Glomerular endothelial cell (primary cell): Measurements from ENCODE around the gene ZNF2. TPM values are rescaled to one million over a fixed set of nuclear protein-coding genes. Genes with fewer than 3 reads are reported as not detected.
"Not testable (repeated sequence)": the region's sequence is repeated elsewhere in the genome, so short reads cannot be mapped to it uniquely, and the experiment has no call there.

Source experiments
- DNase-seq: peaks from one replicate; pipeline ENCODE4 v3.0.0-alpha.2; 2011; ENCODE audit warnings: low read depth, low spot score; ENCODE audit errors: extremely low read depth
- total RNA-seq: library from RNA; depleted of rRNA; stranded (reverse); fragments of >200 nt; gene quantifications from 2 replicates; pipeline ENCODE4 v1.2.3, GENCODE V29; 2015

The ZNF2 gene
- total RNA-seq: 4.5 and 7.7 TPM in 2 replicates

DNA sequence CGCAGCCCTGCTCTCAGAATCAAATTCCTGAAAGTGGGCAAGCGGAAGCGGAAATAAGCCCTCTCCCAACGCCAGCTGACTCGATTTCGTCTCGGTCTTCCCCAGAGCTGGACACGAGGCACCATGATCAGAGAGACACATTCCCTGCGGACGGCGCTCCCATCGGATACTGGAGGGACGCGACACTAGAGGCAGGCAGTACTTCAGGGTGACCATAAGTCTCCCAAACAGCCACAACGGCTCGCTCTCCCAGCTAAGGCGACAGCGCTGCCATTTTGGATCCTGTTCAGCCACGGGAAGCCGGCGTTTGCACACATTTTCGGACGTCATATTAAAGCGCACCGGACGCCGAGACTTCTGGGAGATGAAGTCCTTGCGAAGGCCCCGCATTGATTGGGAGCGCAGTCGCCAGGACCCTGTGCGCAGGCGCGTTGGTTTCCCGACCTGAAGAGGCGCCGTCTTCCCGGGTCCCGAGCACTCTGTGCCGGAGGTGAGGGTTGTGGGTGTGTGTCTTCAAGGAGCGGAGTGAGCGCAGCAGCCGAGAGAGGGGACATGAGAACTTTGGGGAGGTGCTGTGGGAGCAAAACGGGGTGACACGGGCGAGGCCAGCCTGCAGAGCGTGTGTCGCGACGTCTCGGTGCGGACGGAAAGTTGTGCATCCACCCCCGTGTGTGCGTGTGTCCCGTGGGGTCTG is at the start of gene ZNF2:
Gene ZNF2, plus strand, starts transcription at position 439 of the 694 bp plus-strand sequence. CDS start 10,418 bp downstream, outside the sequence.
- peak; percentile 93 for DNase-seq

DNA sequence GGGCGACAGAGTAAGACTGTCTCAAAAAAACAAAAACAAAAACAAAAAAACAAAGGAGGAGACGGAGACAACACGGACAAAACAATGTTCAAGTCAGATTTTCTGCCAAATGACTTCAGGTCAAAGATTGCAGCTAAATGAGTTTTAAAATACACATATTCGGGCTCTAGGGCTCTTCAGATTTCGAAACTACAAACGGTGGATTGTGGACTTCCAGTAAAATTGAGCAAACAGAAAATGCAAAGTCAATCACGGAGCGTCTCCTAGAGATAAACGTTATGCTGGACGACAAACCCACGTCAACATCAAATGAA is 44.6 kb upstream of the ZNF2 start:
- no peak for DNase-seq

DNA sequence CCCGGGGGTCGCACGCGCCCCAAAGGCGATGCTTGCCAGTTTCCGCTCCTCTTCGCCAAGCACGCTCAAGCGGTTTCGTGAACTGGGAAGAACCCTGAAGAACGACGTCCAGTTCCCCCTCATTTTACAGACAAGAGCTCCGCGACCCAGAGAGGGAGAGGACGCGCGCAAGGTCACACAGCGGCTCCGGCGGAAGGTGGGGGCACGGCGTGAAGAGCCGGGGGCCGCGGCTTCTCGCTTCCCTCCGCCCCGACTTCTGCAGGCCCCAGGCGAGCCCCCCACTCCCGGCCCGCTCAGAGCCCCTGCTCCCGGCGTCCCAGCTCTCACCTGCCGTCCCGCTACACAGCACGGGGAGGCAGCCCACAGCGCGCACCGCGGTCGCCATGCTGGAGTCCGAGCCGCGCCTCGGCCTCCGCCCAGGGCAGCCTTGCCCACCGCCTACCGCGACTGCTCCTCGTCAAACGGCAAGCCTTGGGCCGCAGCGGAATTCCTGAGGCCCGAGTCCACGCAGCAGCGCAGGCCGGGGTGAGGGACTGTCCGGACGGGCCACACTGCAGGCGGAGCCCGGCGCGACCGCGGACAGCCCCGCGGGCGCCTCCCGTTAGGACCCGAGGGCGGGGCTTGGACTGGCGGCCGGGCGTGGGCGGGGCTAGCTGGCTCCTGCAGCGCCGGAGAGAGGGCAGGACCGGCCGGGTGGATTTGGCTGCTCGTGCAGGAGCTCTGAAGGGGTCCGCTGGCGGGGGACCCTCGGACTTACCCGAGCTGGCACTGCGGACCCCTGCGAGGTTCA is 44.0 kb upstream of the ZNF2 start, which contains the start of gene MRPS5:
Gene MRPS5, minus strand, starts transcription at position 402 of the 790 bp plus-strand sequence. Its CDS starts 17 bp downstream, at position 385.
- DNase-seq: no peak

DNA sequence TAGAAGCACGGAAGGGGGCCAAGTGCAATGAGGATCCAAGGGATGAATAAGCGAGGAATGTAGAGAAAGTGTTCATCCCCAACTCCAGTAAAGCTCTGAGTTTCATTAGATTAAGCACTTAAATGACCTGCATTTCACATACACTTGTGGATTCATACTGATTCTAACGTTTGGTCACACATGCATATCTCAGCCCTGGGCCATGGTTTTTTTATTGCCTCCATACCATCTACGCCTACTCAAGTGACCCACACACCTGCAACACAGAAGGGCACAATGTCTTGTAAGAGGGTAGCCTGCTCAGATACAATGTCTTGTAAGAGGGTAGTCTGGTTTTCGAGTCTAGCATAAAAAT is 43.4 kb upstream of the ZNF2 start:
- no peak for DNase-seq

DNA sequence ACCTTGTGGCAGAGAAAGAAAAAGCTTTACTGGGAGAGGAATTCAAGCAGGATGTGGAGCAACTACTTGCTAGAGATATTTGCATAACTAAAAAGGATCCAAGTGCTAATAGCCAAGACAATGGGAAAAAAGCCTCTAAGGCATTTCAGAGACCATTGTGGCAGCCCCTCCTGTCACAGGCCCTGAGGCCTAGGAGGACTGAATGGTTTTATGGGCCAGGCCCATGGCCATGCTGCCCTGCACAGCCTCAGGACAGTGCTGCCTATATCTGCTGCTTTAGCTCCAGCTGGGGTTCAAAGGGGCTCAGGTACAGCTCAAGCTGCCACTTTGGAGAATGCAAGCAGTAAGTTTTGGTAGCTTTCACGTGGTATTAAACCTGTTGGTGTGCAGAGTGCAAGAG is 26.9 kb upstream of the ZNF2 start:
- no peak for DNase-seq

DNA sequence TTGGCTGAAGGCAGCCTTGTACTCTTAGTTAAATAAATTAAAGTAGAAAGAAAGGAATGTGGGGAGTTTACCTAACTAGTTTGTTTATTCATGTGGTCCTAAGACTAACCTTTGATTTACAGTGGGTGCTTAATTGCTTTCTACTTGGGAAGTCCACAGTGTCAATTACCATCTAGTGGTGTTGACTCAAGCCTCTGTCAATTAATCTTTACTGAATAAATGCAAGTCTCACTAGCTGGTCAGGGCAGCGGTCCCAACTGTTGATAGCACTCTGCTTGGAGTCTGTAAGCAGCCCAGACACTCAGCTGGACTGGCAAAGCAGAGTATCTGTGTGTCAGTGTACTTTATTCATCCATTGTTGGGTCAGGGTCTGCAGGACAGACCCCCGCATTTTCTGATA is 21.8 kb upstream of the ZNF2 start:
- DNase-seq: no peak

DNA sequence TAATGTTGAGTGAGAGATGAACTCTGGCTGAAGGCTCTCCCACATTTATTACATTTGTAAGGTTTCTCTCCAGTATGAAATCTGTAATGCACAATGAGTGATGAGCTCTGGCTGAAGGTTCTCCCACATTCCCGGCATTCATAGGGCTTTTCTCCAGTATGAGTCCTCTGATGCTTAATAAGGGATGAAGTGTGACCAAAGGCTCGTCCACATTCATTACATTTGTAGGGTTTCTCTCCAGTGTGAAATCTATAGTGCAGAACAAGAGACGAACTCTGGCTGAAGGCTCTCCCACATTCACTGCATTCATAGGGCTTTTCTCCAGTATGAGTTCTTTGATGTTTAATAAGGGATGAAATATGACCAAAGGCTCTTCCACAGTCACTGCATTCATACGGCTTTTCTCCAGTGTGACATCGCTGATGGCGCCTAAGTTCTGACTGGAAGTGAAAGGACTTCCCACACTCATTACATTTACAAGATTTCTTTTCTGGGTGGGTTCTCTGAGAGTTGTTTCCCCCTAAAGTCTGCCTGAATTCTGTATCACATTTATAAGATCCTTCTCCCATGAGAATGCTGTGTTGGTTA is 16.1 kb upstream of the ZNF2 start:
- no peak for DNase-seq

DNA sequence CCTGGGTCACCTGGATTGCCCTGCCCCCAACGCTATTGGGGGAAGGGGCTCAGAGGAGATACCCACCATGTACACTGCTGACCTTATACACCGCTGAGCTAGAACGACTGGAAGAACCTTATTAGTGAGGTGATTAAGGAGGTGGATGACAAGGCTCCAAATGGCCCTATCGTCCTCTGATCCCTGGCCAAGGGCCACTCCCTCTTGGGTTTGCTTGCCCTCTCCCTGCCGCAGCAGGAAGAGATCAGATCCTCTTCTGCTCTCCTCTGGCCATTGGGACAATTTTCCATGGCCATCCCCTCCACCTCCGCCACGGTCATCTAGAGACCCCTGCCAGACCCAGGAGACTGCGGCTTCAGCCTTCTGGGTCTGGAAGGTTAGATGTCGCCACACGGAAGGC is 7.2 kb upstream of the ZNF2 start:
- no peak for DNase-seq

DNA sequence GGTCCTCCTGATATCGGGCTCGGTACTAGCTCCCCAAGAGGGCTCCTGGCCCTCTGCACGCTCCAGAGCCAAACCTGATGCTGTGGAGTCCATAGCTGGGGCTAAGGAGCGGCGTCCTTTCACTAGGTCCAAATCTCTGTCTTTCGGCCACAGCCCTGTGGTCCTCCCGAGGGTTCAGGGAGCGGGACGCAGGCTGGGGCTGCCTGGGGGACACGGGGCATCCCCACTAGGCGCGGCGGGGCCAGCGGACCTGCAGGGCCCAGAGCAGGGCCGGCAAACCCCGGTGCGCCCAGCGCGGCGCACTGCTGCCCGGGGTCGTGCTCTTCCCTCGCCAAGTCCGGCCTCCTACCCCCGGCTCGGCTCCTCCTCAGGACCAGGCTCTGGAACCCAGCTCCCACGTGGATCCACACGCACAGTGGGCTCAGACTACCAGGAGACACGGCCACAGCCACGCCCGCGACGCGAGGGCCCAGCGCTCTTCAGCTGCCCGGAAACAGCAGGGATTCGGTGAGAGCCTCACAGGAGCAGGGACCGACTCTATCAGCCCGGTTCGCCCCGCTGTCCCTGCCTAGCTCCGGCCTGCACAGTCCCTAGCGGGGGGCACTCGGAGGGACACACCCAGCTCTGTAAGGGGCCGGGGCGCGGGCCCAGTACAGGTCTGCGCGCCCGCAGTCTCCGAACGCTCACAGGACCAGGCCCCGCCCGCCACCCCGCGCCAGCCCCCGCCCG is 6.6 kb upstream of the ZNF2 start:
- no peak for DNase-seq

DNA sequence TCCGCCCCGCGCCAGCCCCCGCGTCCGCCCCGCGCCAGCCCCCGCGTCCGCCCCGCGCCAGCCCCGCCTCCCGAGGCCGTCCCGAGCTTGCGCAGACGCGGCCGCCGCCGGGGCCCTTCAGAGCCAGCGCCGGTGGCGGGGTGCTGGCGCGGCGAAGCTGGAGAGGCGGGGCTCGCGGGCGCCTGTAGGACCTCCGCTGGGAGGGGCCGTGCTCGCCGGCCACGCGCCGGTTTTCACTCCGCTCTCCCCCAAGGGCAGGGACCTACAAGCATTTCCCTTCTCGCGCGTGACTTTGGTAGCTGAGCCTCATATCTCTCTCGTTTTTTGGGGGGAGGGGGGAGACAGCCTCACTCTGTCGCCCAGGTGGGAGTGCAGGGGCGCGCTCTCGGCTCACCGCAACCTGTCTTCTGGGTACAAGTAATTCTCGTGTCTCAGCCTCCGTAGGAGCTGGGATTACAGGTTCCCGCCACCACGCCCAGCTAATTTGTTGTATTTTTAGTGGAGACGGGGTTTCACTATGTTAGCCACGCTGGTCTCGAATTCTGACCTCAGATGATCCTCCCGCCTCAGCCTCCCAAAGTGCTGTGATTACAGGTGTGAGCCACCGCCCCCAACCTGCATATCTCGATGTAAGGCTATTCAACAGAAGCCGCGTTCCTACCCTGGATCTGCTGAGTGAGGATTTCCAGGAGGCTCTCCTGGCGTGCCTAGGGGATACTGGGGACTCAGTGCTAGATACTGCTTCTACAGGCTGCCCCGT is 5.7 kb upstream of the ZNF2 start, which contains the start of gene ZNF514:
Gene ZNF514, minus strand, starts transcription at position 159 of the 760 bp plus-strand sequence. CDS start 6,595 bp downstream, outside the sequence.
- DNase-seq: no peak

DNA sequence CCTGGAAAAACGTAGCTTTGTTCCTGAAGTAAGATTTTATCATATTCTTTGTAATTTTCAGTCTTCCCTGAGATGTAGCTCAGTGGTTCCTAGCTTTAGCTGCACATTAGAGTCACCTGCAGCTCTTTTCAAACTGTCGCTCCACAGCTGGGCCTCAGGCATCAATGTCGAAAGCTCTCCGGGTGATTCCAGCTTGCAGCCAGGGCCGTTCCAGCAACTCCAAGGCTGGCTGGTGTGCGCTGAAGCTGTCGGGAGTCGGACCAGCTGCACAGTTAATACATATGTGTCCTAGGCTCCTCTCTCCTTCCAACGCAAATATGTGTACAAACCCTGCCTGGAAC is 609 bp upstream of the ZNF2 start:
- no peak for DNase-seq

DNA sequence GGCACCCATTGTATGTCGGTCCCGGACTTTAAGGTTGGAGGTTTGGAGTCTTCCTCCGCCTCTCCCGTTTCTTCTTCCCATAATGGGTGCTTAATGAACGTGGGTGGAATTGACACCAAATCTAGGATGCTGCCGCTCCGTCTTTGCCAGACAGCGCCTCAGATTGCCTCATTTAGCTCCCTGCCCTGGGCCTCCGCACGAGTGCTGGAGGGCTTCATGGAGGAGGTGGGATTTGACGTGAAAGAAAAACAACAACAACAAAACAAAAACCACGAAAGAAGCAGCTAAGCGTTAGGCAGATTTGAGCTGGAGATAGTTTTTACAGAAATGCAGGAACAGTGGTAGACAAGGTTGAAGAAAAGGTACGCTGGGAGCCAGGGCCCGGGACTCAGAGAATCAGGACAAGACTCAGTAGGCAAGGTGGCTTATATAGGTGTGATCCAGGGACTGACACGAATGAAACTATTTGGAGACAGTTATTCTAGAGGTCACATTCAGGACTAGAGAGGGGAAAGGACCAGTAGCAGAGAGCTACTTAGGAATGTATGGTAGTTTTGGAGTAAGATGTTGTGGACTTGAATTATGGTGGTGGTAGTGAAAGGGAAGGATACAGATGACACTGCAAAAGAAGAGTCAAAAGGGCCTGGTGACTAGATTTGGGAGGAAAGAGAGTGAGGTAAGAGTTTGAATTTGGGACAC is 605 bp downstream of the ZNF2 start:
- no peak for DNase-seq

DNA sequence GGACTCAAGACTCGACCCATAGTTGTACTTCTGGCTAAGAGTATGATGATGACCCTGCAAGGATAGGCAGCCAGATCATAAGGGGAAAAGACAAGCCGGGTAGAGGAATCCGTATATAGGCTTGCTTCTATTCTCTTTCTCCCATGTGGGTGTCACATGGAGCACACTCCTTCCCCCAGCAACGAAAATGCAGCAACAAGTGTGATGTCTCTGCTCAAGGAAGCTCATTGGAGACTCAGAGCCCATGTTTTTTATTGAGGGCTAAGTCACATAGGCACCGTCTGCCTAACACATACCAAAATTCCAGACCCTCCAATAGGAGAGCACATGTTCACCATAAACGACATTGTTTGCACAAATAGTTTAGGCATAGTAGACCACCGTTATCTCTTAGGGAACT is 6.3 kb downstream of the ZNF2 start:
- no peak for DNase-seq

DNA sequence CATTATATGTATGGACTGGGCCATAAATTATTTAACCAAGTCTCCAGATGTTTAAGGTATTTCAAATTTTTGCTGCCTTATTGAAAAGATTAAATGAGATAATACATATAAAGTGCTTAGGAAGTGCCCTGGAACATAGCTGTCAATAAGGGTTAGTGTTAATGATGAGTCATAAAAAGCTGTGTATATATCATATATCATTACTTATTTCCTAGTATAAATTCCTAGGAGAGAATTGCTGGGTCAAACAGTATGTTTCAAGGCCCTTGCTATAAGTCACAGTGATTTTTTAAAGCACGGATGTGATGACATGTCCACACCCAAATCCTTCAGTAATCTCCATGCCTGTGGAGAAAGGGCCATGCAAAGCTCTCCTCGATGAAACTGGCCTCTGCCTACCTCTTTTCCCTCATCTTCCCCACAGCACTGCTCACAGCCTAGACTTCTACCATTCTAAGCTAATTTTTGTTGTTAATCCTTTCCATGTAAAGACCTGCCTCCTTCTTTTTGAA is 8.5 kb downstream of the ZNF2 start:
- DNase-seq: no peak

DNA sequence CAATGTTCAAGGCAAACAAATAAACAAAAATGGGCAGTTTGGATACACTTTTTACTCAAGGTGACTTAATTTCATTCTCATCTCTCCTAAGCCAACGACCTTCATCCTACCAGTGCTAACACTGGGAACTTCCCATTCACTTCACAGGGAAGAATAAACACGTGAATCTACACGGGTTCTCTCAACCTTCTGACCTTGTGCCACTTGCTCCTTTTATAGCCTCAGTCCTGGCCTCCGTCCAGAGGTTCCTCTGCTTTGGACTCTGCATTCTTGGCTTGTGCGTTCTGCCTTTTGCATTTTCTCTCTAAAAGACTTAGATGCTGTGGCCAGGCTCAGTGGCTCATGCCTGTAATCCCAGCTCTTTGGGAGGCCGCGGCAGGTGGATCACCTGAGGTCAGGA is 13.8 kb downstream of the ZNF2 start:
- DNase-seq: no peak

DNA sequence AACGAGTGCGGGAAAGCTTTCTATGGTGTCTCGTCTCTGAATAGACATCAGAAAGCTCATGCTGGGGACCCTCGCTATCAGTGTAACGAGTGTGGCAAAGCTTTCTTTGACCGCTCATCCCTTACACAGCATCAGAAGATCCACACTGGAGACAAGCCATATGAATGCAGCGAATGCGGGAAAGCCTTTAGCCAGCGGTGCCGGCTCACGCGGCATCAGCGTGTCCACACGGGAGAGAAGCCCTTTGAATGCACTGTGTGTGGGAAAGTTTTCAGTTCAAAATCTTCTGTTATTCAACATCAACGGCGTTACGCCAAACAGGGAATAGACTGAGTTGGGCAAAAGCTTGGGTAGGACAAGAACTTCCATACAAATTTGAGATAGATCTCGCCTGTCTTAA is 16.2 kb downstream of the ZNF2 start:
- no peak for DNase-seq

DNA sequence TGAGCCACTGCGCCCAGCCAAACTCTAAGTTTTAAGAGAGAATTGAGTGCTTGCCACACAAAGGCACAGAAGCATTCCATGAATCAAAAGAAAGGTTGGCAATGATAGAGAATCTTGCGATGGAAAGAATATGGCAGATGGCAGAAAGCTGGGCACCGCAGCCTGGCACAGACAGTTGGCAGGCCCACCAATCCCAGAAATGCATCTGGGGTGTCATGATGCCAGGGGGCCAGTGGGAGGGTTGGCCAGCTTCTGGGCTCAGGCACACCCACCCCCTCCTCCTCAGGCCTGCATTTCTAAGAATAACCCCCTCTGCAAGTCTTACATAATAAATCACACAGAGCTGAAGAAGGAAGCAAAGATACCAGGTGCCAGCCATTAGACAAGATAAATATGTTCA is 19.6 kb downstream of the ZNF2 start:
- no peak for DNase-seq

DNA sequence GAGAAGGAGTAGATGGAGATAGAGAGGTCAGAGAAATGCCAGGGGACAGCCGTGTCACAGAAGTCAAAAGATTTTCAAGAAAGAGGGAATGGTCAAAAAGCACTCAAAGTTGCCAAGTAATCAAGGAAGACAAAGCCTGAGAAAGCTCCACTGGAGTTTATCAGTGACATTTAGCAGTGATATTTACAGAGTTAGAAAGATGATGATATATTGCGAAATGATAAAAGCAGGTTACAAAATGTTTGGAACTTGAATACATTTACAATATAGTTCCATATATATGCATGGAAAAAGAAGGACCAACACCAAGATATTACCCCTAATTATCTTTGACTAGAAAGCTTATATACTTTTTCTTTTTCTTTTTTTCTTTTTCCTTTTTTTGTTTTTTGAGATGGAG is 20.4 kb downstream of the ZNF2 start:
- no peak for DNase-seq

DNA sequence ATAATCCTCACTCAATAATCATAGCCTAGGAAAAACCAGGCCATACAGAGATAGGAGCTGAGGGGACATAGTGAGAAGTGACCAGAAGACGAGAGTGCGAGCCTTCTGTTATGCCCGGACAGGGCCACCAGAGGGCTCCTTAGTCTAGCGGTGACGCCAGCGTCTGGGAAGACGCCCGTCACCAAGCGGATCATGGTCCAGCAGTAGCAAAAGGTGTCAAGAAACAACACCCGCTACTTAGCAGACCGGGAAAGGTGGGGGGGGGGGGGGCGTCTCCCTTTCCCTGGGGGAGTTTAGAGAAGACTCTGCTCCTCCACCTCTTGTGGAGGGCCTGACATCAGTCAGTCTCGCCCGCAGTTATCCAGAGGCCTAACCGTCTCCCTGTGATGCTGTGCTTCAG is 27.3 kb downstream of the ZNF2 start:
- not testable (repeated sequence) for DNase-seq

DNA sequence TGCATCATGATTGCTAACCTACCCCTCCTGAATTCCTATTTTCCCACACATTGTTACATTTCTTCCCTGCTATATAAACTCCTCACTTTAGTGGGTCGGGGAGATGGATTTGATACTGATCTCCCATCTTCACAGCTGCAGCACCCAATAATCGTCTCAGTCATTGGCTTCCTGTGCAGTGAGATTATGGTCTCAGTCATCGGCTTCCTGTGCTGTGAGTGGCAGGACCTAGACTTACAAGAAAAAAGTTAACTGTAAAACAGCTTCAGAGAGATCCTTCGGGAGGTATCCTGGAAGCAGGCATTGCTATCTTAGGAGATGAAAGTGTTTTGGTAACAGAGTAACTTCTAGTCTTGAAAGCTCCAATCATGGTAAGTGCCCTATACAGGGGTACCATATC is 38.3 kb downstream of the ZNF2 start:
- DNase-seq: no peak
